PC-3 (cell line): ENCODE measurements around the gene PLXNB2. TPM values are rescaled to one million over a fixed set of nuclear protein-coding genes. Genes with fewer than 3 reads are reported as not detected.

Experiments used
- ATAC-seq: fragments of 200-7000 bp; cut with Tn5 transposase; 2 replicates; pipeline ENCODE4 v1.9.1; 2020; ENCODE audit warnings: mild to moderate bottlenecking, moderate library complexity
- BruUV-seq: library from RNA; stranded (reverse); fragments of 400-500 nt; replicated peaks from 2 replicates; lab custom pipeline; 2021; lab: Mats Ljungman, UMichigan
- CTCF ChIA-PET: fragments of 300-600 bp; sonication (Branson Sonifier 250); formaldehyde crosslinking; loops from one replicate; lab custom pipeline; 2022; ENCODE audit warnings: antibody characterized with exemption; lab: Charles Lee
- POLR2A ChIA-PET: fragments of 300-600 bp; sonication (Branson Sonifier 250); formaldehyde crosslinking; loops from one replicate; lab custom pipeline; 2022; ENCODE audit warnings: antibody characterized with exemption; ENCODE audit not compliant: unreplicated experiment; lab: Charles Lee
- DNase-seq: peaks from one replicate; pipeline ENCODE4 v3.0.0-alpha.2; 2015
- H2AFZ ChIP-seq: fragments of 300-600 bp; sonication (generic); 2 replicates; pipeline ENCODE4 v1.6.0; 2016; ENCODE audit warnings: antibody characterized with exemption, low read length
- H3F3A ChIP-seq: fragments of 300-600 bp; sonication (generic); one replicate; pipeline ENCODE4 v1.6.0; 2017; ENCODE audit warnings: antibody characterized with exemption, low read length, control low read depth, mild to moderate bottlenecking; ENCODE audit not compliant: unreplicated experiment
- H3K27ac ChIP-seq: fragments of 300-600 bp; sonication (generic); 2 replicates; pipeline ENCODE4 v1.5.1; 2016; ENCODE audit warnings: mild to moderate bottlenecking, low read length
- H3K27me3 ChIP-seq: fragments of 300-600 bp; sonication (generic); 2 replicates; pipeline ENCODE4 v1.6.1; 2016; ENCODE audit warnings: low read length, mixed read lengths
- H3K36me3 ChIP-seq: fragments of 300-600 bp; sonication (generic); 2 replicates; pipeline ENCODE4 v1.6.1; 2016; ENCODE audit warnings: low read depth, mixed run types, low read length, mixed read lengths
- H3K4me1 ChIP-seq: fragments of 300-600 bp; sonication (generic); 2 replicates; pipeline ENCODE4 v1.5.1; 2016; ENCODE audit warnings: low read length; ENCODE audit not compliant: insufficient read depth
- H3K4me2 ChIP-seq: fragments of 300-600 bp; sonication (generic); 2 replicates; pipeline ENCODE4 v1.6.0; 2016; ENCODE audit warnings: low read length
- H3K4me3 ChIP-seq: fragments of 300-600 bp; sonication (generic); 2 replicates; pipeline ENCODE4 v1.5.1; 2016; ENCODE audit warnings: mild to moderate bottlenecking, low read length, mixed read lengths
- H3K79me2 ChIP-seq: fragments of 300-600 bp; sonication (generic); 2 replicates; pipeline ENCODE4 v1.6.1; 2017; ENCODE audit warnings: low read length, mixed read lengths
- H3K9ac ChIP-seq: fragments of 300-600 bp; sonication (generic); 2 replicates; pipeline ENCODE4 v1.6.0; 2016; ENCODE audit warnings: mild to moderate bottlenecking, low read length
- H3K9me2 ChIP-seq: fragments of 300-600 bp; sonication (generic); replicated peaks from 2 replicates; pipeline ENCODE4 v1.6.1; 2016; ENCODE audit warnings: mixed run types, low read length, mixed read lengths
- H3K9me3 ChIP-seq: fragments of 300-600 bp; sonication (generic); 2 replicates; pipeline ENCODE4 v1.6.1; 2016; ENCODE audit warnings: low read length, mixed read lengths
- H4K20me1 ChIP-seq: fragments of 300-600 bp; sonication (generic); 2 replicates; pipeline ENCODE4 v1.6.1; 2016; ENCODE audit warnings: low read length, mixed read lengths
- CTCF ChIP-seq: fragments of 300-600 bp; sonication (generic); conservative IDR thresholded peaks from 2 replicates; pipeline ENCODE4 v1.5.1; 2017; ENCODE audit warnings: antibody characterized with exemption, low read depth, mild to moderate bottlenecking, low read length
- EZH2 ChIP-seq: fragments of 300-600 bp; sonication (generic); IDR thresholded peaks from one replicate; pipeline ENCODE4 v1.6.1; 2017; ENCODE audit warnings: antibody characterized with exemption, mild to moderate bottlenecking, low read length; ENCODE audit not compliant: unreplicated experiment
- EZH2phosphoT487 ChIP-seq: fragments of 300-600 bp; sonication (generic); IDR thresholded peaks from 2 replicates; pipeline ENCODE4 v1.6.1; 2018; ENCODE audit warnings: mild to moderate bottlenecking, antibody characterized with exemption, low read length, borderline replicate concordance
- intact Hi-C: fragments of 100-400 bp; cut with micrococcal nuclease; formaldehyde crosslinking; loops from 2 replicates; pipeline ENCODE4 v1.9.0; 2023
- total RNA-seq: library from RNA; depleted of rRNA; stranded (reverse); fragments of >200 nt; gene quantifications from 2 replicates; pipeline ENCODE4 v1.2.3, GENCODE V29; 2014

Gene PLXNB2
- total RNA-seq, 1 experiment from 2014 or later: 68.2 TPM

DNA sequence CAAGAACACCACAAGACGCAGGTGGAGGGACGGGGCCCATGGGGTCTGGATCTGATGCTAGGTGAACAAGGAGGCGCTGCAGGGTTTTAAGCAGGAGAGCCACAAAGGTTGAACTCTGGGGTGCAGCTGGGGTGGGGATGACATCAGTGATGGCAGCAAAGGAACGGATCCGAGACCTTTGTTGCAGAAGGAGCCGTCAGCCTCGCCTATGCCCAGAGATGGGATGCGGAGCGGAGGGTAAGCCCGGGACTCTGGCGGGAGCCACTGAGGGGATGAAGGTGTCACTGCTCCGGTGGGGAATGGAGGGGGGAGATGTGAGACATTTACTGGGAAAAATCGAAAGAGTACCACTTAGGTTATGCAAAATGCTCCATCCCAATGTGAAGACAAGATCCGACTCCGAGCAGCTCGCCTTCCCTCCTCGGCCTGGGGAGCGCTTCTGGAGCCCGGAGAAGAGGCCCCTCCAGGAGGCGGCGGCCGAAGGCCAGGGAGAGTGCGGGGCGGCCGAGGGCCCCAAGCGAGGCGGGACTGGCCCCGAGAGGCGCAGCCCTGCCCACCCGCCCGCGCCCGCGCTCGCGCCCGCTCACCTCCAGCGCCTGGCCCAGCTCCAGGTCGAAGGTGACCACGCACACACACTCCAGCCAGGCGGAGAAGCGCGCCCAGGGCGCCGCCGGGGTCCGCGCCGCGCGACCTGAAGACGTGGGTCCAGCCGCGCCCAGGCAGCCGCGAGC, 18.9 kb upstream of the PLXNB2 start:
- H3K9me2 ChIP-seq: no peaks in the 10 kb centered on the region
- POLR2A ChIA-PET: no interaction called here
- CTCF ChIA-PET: no interaction called here
- H3K36me3 ChIP-seq: no peaks in the 10 kb centered on the region
- H3K9ac ChIP-seq: peak overlapping the region; percentile 54
- H3K27ac ChIP-seq: no peak overlapping the region
- ATAC-seq: peak; percentile 19
- TF ChIP-seq EZH2: no peak
- TF ChIP-seq CTCF: no peak
- no peak for TF ChIP-seq EZH2phosphoT487
- no peak for DNase-seq
- H2AFZ ChIP-seq: 0 out of 2 replicates have a peak overlapping the region, but pooled peaks have one; percentile 51
- no peaks in the 10 kb centered on the region for H4K20me1 ChIP-seq
- BruUV-seq: TSS peak; percentile 42
- H3K4me1 ChIP-seq: peaks cover 15% of the 10 kb centered on the region
- intact Hi-C loops: no loop called here
- H3F3A ChIP-seq: peaks cover 7% of the 10 kb centered on the region
- peak overlapping the region; percentile 91 for H3K4me2 ChIP-seq
- H3K9me3 ChIP-seq: no peaks in the 10 kb centered on the region
- H3K4me3 ChIP-seq: peak overlapping the region; percentile 70
- no peaks in the 10 kb centered on the region for H3K27me3 ChIP-seq
- H3K79me2 ChIP-seq: no peaks in the 10 kb centered on the region

- H2AFZ ChIP-seq: no peak overlapping the region
- no peaks in the 10 kb centered on the region for H3K9me3 ChIP-seq
- POLR2A ChIA-PET: no interaction called here
- peaks cover 7% of the 10 kb centered on the region for H3K4me1 ChIP-seq
- peak overlapping the region; percentile 70; the same call in 1 of the 2 replicates for H3K4me3 ChIP-seq
- TF ChIP-seq EZH2phosphoT487: no peak
- TF ChIP-seq CTCF: no peak
- TF ChIP-seq EZH2: no peak
- H3K27me3 ChIP-seq: no peaks in the 10 kb centered on the region
- no peaks in the 10 kb centered on the region for H3K79me2 ChIP-seq
- no peaks in the 10 kb centered on the region for H3K9me2 ChIP-seq
- CTCF ChIA-PET: no interaction called here
- no TSS peak for BruUV-seq
- no peak overlapping the region for H3K27ac ChIP-seq
- ATAC-seq (no peak), DNase-seq (no peak)
- H4K20me1 ChIP-seq: no peaks in the 10 kb centered on the region
- peak overlapping the region; percentile 91 for H3K4me2 ChIP-seq
- H3F3A ChIP-seq: no peaks in the 10 kb centered on the region
- no peak overlapping the region for H3K9ac ChIP-seq
- no peaks in the 10 kb centered on the region for H3K36me3 ChIP-seq
- intact Hi-C loops: no loop called here
Measured at GRCh38 chr22:50325444-50326224, 18.2 kb upstream of the PLXNB2 start.

GRCh38 chr22:50323900-50324299, 16.5 kb upstream of the PLXNB2 start:
- intact Hi-C loops: no loop called here
- POLR2A ChIA-PET: no interaction called here
- no peak for ATAC-seq

More at GRCh38 chr22:50323900-50324299, 16.5 kb upstream of the PLXNB2 start:
- no peaks in the 10 kb centered on the region for H3K9me3 ChIP-seq
- no peaks in the 10 kb centered on the region for H3K36me3 ChIP-seq
- no peak overlapping the region for H3K9ac ChIP-seq
- no peak overlapping the region for H3K27ac ChIP-seq
- H3K27me3 ChIP-seq: no peaks in the 10 kb centered on the region
- DNase-seq: no peak
- H4K20me1 ChIP-seq: no peaks in the 10 kb centered on the region
- no peaks in the 10 kb centered on the region for H3F3A ChIP-seq
- BruUV-seq: no TSS peak
- H3K4me1 ChIP-seq: peaks cover 7% of the 10 kb centered on the region
- no peaks in the 10 kb centered on the region for H3K9me2 ChIP-seq
- TF ChIP-seq EZH2phosphoT487 (no peak), CTCF (no peak), EZH2 (no peak)
- H2AFZ ChIP-seq: no peak overlapping the region
- no peak overlapping the region for H3K4me2 ChIP-seq
- no peak overlapping the region for H3K4me3 ChIP-seq
- CTCF ChIA-PET: interaction anchor here (0.5 to 0.6 kb wide), 2 partner anchors 16 to 181 kb away, joined by 4 to 5 read pairs; partner anchors contain the start of gene PLXNB2
- H3K79me2 ChIP-seq: no peaks in the 10 kb centered on the region
